ENCODE results near the gene THBS2.

Gene THBS2

GRCh38 chr6:169255643-169256042 is 2.0 kb upstream of the THBS2 start:
- no peak overlapping the region for H3K27ac ChIP-seq (replicated peaks)
- DNase-seq (ENCODE audit: low read depth in 1 of 2, low spot score in 1 of 2) = no peak
- TF ChIP-seq SPI1 (IDR thresholded peaks at IDR 0.05; ENCODE audit: borderline replicate concordance, low read depth) = no peak
- no peak overlapping the region for H3K4me3 ChIP-seq (replicated peaks; ENCODE audit: insufficient read depth, low read length)
- peaks cover 32% of the 10 kb centered on the region for H3K27me3 ChIP-seq (ENCODE audit: insufficient read depth, poor library complexity, severe bottlenecking)

GRCh38 chr6:169254456-169255316 is 1.0 kb upstream of the THBS2 start:
- Histone ChIP-seq H3K27me3 (ENCODE audit: insufficient read depth, poor library complexity, severe bottlenecking) (peaks cover 33% of the 10 kb centered on the region), H3K27ac (replicated peaks) (no peak overlapping the region), H3K4me3 (replicated peaks; ENCODE audit: insufficient read depth, low read length) (no peak overlapping the region)
- DNase-seq (ENCODE audit: low read depth in 1 of 2, low spot score in 1 of 2) = peak in 1 of 2 experiments; percentile 13
- TF ChIP-seq REST (IDR thresholded peaks at IDR 0.05; ENCODE audit: insufficient replicate concordance, low read depth) = no peak
- TF ChIP-seq POLR2AphosphoS5 (IDR thresholded peaks at IDR 0.05; ENCODE audit: low read depth) = no peak
- TF ChIP-seq CTCF (IDR thresholded peaks at IDR 0.05; ENCODE audit: insufficient read depth, low read length) = no peak
- no peak for TF ChIP-seq GABPA (IDR thresholded peaks at IDR 0.05; ENCODE audit: low read depth)
- no peak for TF ChIP-seq SPI1 (IDR thresholded peaks at IDR 0.05; ENCODE audit: borderline replicate concordance, low read depth)

GRCh38 chr6:169252505-169253189 is 999 bp downstream of the THBS2 start:
- H3K4me3 ChIP-seq (replicated peaks; ENCODE audit: insufficient read depth, low read length) = no peak overlapping the region
- H3K27me3 ChIP-seq (ENCODE audit: insufficient read depth, poor library complexity, severe bottlenecking) = peaks cover 33% of the 10 kb centered on the region
- no peak for DNase-seq (ENCODE audit: low read depth in 1 of 2, low spot score in 1 of 2)
- H3K27ac ChIP-seq (replicated peaks) = no peak overlapping the region
- no peak for TF ChIP-seq GABPA (IDR thresholded peaks at IDR 0.05; ENCODE audit: low read depth)
- TF ChIP-seq POLR2AphosphoS5 (IDR thresholded peaks at IDR 0.05; ENCODE audit: low read depth) = no peak
- TF ChIP-seq REST (IDR thresholded peaks at IDR 0.05; ENCODE audit: insufficient replicate concordance, low read depth) = no peak

- TF ChIP-seq SPI1 (IDR thresholded peaks at IDR 0.05; ENCODE audit: borderline replicate concordance, low read depth) = no peak
- Histone ChIP-seq H3K4me3 (replicated peaks; ENCODE audit: insufficient read depth, low read length) (no peak overlapping the region), H3K27ac (replicated peaks) (no peak overlapping the region), H3K27me3 (ENCODE audit: insufficient read depth, poor library complexity, severe bottlenecking) (peaks cover 33% of the 10 kb centered on the region)
- DNase-seq (ENCODE audit: low read depth in 1 of 2, low spot score in 1 of 2) = no peak
These were observed 1.7 kb downstream of the THBS2 start for GRCh38 chr6:169251822-169252504.

GRCh38 chr6:169251371-169251802 is 2.3 kb downstream of the THBS2 start:
- peaks cover 33% of the 10 kb centered on the region for H3K27me3 ChIP-seq (ENCODE audit: insufficient read depth, poor library complexity, severe bottlenecking)
- TF ChIP-seq POLR2AphosphoS5 (IDR thresholded peaks at IDR 0.05; ENCODE audit: low read depth) = no peak
- no peak for TF ChIP-seq CTCF (IDR thresholded peaks at IDR 0.05; ENCODE audit: insufficient read depth, low read length)
- TF ChIP-seq GABPA (IDR thresholded peaks at IDR 0.05; ENCODE audit: low read depth) = no peak
- TF ChIP-seq REST (IDR thresholded peaks at IDR 0.05; ENCODE audit: insufficient replicate concordance, low read depth) = no peak
- TF ChIP-seq SPI1 (IDR thresholded peaks at IDR 0.05; ENCODE audit: borderline replicate concordance, low read depth) = no peak
- no peak overlapping the region for H3K27ac ChIP-seq (replicated peaks)
- no peak overlapping the region for H3K4me3 ChIP-seq (replicated peaks; ENCODE audit: insufficient read depth, low read length)
- no peak for DNase-seq (ENCODE audit: low read depth in 1 of 2, low spot score in 1 of 2)

Measured in HL-60 (cell line).